Stimulated activated CD4-positive, alpha-beta T cell treated with anti-CD3 and anti-CD28 coated beads, Interleukin-12 subunit alpha, Interleukin-12 subunit beta, amount 100 ng/mL, for 4 hours (primary cell): ENCODE results near the gene RASA4B.
A peak's percentile ranks its signal among the peaks of the same experiment; 100 is the strongest.
"Not testable (repeated sequence)": the region's sequence is repeated elsewhere in the genome, so short reads cannot be mapped to it uniquely, and the experiment has no call there.

Experiments used
- DNase-seq: peaks from one replicate; pipeline ENCODE4 v3.0.0-alpha.2; 2020

RASA4B gene

GRCh38 chr7:102510575-102510974 lies 7.0 kb downstream of the RASA4B start:
- not testable (repeated sequence) for DNase-seq

- DNase-seq: not testable (repeated sequence)
These were observed 10.0 kb downstream of the RASA4B start for GRCh38 chr7:102507410-102508088.

- not testable (repeated sequence) for DNase-seq
These were observed 12.0 kb downstream of the RASA4B start for GRCh38 chr7:102505298-102506185.

GRCh38 chr7:102503141-102503540 lies 14.4 kb downstream of the RASA4B start:
- not testable (repeated sequence) for DNase-seq

GRCh38 chr7:102498321-102498720 lies 19.3 kb downstream of the RASA4B start:
- DNase-seq: not testable (repeated sequence)

- DNase-seq: not testable (repeated sequence)
These were observed 20.3 kb downstream of the RASA4B start for GRCh38 chr7:102497308-102497707.

GRCh38 chr7:102496861-102497260 lies 20.7 kb downstream of the RASA4B start:
- not testable (repeated sequence) for DNase-seq

- not testable (repeated sequence) for DNase-seq
These were observed 23.0 kb downstream of the RASA4B start for GRCh38 chr7:102494473-102495149.

GRCh38 chr7:102494026-102494425 lies 23.6 kb downstream of the RASA4B start:
- DNase-seq: not testable (repeated sequence)

GRCh38 chr7:102493220-102493935 lies 24.2 kb downstream of the RASA4B start:
- DNase-seq: not testable (repeated sequence)

GRCh38 chr7:102490529-102491075 lies 27.0 kb downstream of the RASA4B start:
- DNase-seq: peak; percentile 48

- DNase-seq: not testable (repeated sequence)
These were observed 33.3 kb downstream of the RASA4B start for GRCh38 chr7:102484317-102484716.

GRCh38 chr7:102481962-102482361 lies 35.6 kb downstream of the RASA4B start:
- not testable (repeated sequence) for DNase-seq

- DNase-seq: not testable (repeated sequence)
These were observed 37.5 kb downstream of the RASA4B start for GRCh38 chr7:102479982-102480637.

- not testable (repeated sequence) for DNase-seq
These were observed 38.4 kb downstream of the RASA4B start for GRCh38 chr7:102479209-102479584.

- DNase-seq: peak; percentile 83
These were observed 39.0 kb downstream of the RASA4B start, which contains the start of gene POLR2J for GRCh38 chr7:102478314-102479208. Gene POLR2J (minus strand): TSS chr7:102478922. CDS start chr7:102478860, 62 bp downstream.

- not testable (repeated sequence) for DNase-seq
These were observed 42.7 kb downstream of the RASA4B start for GRCh38 chr7:102474736-102475435.

- DNase-seq: not testable (repeated sequence)
These were observed 43.5 kb downstream of the RASA4B start for GRCh38 chr7:102474116-102474515.

- no peak for DNase-seq
These were observed 44.1 kb downstream of the RASA4B start for GRCh38 chr7:102473271-102473991.
